ENCODE results near the gene IBA57. TPM values are rescaled to one million over a fixed set of nuclear protein-coding genes. Genes with fewer than 3 reads are reported as not detected.

Gene IBA57
- total RNA-seq, 1 donor from 2014 or later, result 7.7 TPM

DNA sequence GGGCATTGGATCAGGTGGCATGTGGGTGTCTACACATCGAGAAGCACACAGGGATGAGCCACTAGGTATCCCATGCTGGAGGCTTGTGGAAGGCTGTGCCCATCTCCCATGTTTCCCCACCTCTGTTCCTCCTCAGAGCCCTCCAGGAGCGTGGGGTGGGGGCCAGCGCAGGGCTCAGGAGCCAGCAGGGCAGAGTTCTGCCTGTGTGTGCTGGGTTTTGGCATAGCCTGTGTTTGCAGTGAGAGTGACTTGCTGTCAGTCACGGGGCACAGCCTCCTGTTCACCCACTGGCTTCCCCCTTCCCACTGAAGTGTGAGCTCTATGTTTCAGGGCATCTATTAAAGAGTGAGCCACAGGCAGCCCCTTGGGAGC lies 10.4 kb downstream of the IBA57 start:
- no peak for DNase-seq
- no peak overlapping the region for H3K4me3 Mint-ChIP-seq (ENCODE audit: unreplicated experiment)
- no peak overlapping the region for H3K27ac Mint-ChIP-seq (ENCODE audit: unreplicated experiment)

DNA sequence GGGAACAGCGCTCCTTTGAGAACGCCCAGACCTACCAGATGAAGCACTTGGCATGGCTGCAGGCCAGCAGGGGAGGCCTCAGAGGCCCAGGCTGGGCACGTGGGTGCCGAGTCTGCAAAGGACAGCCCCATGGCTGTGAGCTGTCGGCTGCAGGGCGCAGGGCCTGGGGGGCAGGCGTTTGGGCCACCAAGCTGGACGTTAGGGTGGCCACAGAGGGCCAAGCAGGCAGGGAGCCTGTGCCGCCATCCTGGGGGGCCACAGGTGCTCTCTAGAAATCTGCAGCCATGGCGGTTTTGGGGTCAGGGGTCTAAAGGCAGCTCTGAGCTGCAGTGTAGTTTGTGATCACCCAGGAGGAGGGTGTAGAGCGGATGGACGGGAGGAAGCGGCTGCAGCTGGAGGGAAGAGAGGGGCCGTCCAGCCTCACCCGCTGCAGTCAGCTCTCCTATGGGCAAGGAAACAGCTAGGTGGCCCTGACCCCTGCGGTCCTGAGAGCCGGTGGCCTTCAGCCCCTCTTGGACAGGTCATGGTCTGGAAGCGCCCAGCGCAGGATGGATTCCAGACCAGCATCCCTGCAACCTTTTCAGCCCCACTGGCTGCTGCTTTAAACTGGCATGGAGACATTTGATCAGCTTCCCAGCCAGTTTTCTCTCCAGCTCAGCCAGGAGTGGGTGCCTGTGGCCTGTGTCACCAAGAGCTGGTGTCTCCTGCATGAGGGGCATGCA lies 11.0 kb downstream of the IBA57 start:
- Mint-ChIP-seq H3K27ac (ENCODE audit: unreplicated experiment) (no peak overlapping the region), H3K4me1 (ENCODE audit: low read depth, unreplicated experiment) (peaks cover 5% of the 10 kb centered on the region), H3K36me3 (ENCODE audit: unreplicated experiment) (no peaks in the 10 kb centered on the region), H3K9me3 (ENCODE audit: unreplicated experiment) (peaks cover 2% of the 10 kb centered on the region), H3K4me3 (ENCODE audit: unreplicated experiment) (no peak overlapping the region), H3K27me3 (ENCODE audit: unreplicated experiment) (peaks cover 3% of the 10 kb centered on the region)
- no peak for DNase-seq
- TF ChIP-seq, protein P1, sequence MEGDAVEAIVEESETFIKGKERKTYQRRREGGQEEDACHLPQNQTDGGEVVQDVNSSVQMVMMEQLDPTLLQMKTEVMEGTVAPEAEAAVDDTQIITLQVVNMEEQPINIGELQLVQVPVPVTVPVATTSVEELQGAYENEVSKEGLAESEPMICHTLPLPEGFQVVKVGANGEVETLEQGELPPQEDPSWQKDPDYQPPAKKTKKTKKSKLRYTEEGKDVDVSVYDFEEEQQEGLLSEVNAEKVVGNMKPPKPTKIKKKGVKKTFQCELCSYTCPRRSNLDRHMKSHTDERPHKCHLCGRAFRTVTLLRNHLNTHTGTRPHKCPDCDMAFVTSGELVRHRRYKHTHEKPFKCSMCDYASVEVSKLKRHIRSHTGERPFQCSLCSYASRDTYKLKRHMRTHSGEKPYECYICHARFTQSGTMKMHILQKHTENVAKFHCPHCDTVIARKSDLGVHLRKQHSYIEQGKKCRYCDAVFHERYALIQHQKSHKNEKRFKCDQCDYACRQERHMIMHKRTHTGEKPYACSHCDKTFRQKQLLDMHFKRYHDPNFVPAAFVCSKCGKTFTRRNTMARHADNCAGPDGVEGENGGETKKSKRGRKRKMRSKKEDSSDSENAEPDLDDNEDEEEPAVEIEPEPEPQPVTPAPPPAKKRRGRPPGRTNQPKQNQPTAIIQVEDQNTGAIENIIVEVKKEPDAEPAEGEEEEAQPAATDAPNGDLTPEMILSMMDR (IDR thresholded peaks at IDR 0.05; ENCODE audit: partially characterized antibody, unreplicated experiment), result no peak

More for the DNA sequence above, 10.4 kb downstream of the IBA57 start:
- Mint-ChIP-seq H3K36me3 (ENCODE audit: unreplicated experiment) (no peaks in the 10 kb centered on the region), H3K27me3 (ENCODE audit: unreplicated experiment) (peaks cover 3% of the 10 kb centered on the region), H3K9me3 (ENCODE audit: unreplicated experiment) (peaks cover 2% of the 10 kb centered on the region), H3K4me1 (ENCODE audit: low read depth, unreplicated experiment) (peaks cover 5% of the 10 kb centered on the region)
- TF ChIP-seq, protein P1 (IDR thresholded peaks at IDR 0.05; ENCODE audit: partially characterized antibody, unreplicated experiment), result no peak

DNA sequence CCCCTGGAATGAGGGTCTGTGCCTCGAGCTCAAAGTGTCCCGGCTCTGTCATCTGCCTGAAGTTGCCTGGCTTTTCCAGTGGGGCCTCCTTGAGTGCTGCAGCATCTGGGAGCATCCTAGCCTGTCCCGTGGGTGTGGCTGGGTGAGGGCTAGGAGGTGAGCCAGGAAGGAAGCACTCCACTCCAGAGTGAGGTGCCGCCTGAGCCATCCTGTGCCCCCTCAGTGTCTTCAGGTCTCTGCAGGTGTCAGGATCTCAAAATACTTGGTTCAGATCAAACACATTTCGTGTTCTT lies 11.5 kb downstream of the IBA57 start:
- peaks cover 5% of the 10 kb centered on the region for H3K4me1 Mint-ChIP-seq (ENCODE audit: low read depth, unreplicated experiment)
- TF ChIP-seq, protein P1 (IDR thresholded peaks at IDR 0.05; ENCODE audit: partially characterized antibody, unreplicated experiment), result no peak
- no peaks in the 10 kb centered on the region for H3K36me3 Mint-ChIP-seq (ENCODE audit: unreplicated experiment)
- peaks cover 2% of the 10 kb centered on the region for H3K27me3 Mint-ChIP-seq (ENCODE audit: unreplicated experiment)
- H3K9me3 Mint-ChIP-seq (ENCODE audit: unreplicated experiment), result peaks cover 2% of the 10 kb centered on the region
- H3K27ac Mint-ChIP-seq (ENCODE audit: unreplicated experiment), result no peak overlapping the region
- no peak overlapping the region for H3K4me3 Mint-ChIP-seq (ENCODE audit: unreplicated experiment)
- no peak for DNase-seq

DNA sequence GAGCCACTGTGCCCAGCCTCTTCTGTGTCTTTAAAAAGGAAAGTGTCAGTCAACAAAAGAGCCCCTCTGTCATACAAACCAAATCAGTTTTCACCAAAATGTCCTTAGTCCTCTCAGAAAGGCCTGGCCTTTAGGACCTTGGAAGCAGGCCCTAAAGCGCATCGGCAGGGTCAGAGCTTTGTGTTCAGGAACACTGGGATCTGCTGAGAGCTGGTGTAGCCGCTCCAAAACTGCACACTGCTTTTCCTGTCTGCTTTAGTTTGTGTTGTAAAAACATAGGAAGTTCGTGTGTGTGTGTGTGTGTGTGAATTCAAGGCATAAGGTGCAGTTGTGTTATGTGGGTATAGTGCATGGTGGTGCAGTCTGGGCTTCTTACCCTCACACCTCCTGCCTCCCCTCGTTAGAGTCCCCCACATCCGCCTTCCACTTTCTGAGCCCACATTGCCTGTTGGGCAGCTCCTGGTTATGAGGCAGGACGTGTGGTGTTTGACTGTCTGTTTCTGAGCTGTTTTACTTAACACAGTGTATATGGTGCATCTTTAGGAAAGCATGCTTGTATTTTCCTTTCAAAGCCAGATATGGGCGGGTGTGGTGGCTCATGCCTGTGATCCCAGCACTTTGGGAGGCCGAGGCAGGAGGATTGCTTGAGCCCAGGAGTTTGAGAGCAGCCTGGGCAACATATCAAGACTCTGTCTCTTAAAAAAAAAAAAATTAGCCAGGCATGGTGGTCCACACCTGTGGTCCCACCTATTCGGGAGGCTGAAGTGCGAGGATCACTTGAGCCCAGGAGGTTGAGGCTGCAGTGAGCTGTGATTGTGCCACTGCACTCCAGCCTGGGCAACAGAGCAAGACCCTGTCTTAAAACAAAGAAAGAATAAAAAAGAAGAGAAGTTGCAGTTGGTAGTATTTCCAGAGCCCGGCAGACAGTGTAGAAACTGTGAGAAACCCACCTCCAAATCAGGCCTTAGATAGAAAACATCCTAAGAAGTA lies 12.4 kb downstream of the IBA57 start:
- no peak for DNase-seq
- TF ChIP-seq, protein P1 (IDR thresholded peaks at IDR 0.05; ENCODE audit: partially characterized antibody, unreplicated experiment), result no peak
- H3K27me3 Mint-ChIP-seq (ENCODE audit: unreplicated experiment), result peaks cover 2% of the 10 kb centered on the region
- no peak overlapping the region for H3K27ac Mint-ChIP-seq (ENCODE audit: unreplicated experiment)
- no peaks in the 10 kb centered on the region for H3K36me3 Mint-ChIP-seq (ENCODE audit: unreplicated experiment)
- peaks cover 2% of the 10 kb centered on the region for H3K9me3 Mint-ChIP-seq (ENCODE audit: unreplicated experiment)
- no peak overlapping the region for H3K4me3 Mint-ChIP-seq (ENCODE audit: unreplicated experiment)
- peaks cover 5% of the 10 kb centered on the region for H3K4me1 Mint-ChIP-seq (ENCODE audit: low read depth, unreplicated experiment)

Data from glutamatergic neuron (in vitro differentiated cells).